ENCODE data around the gene LHX4.

Gene LHX4

DNA sequence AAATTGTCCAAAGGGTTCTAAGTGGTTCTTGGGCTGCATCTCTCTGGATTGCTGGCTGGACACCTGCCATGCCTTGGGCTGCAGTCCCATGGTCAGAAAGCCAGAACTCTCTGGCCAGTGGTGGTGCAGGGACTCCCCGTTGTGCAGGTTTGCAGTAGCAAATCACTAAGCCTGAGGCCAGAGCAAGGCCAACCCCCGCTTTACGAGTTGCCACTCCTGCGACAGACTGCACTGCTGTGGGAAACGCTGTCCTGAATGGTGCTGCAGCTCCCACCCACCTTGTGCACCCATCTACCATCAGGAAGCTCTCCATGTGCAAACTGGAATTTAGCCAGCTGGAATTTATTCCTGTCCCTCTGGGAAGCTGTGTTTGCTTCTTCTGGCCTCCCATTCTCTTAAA, 45.7 kb downstream of the LHX4 start:
- no peak for DNase-seq

DNA sequence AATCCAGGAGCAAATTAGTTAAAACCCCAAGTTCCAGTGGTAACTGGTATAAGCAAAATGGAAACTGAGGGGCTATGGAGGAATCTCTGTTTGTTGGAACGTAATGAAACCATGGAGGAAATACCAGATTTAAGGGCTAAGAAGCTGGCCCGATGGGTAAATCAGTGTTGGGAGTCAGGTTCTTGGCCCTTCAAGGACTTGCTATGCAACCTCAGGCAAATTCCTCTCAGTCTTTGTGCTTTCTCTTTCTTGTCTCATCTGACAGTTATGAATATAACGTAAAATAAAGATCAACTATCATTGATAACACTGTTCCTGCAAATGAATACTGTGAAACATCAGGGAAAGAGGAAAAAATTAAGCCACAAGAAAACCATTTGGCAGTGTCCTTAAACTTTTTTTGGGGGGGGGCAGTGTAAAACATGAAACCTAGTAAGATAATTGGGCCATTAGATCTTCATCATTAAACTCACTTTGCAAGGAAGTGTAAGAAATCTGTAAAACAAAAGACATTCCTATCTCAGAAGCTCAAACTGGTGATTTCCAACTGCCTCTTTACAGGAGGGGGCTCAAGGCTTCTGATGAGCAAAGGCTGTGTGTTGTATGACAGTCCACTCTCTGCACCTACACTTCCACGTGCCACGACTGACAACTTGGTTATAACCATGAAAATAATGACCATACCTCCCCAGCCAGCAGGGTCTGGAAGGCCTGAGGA, 47.6 kb downstream of the LHX4 start:
- no peak for DNase-seq

DNA sequence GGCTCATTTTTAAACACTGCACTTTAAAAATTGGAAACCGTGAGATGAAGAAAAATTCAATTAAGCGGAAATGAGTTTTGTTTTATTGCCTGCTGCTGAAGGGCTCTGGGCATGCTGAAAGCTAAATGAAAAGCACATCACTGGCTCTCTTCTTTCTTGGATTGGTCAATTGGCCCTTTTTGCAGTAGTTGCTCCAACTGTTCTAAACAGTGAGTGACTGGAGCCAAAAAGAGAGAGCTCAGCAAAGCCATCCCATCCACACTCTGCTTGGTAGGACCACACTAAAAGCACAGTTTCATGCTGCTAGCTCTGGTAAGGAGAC, 48.1 kb downstream of the LHX4 start:
- DNase-seq, result no peak

DNA sequence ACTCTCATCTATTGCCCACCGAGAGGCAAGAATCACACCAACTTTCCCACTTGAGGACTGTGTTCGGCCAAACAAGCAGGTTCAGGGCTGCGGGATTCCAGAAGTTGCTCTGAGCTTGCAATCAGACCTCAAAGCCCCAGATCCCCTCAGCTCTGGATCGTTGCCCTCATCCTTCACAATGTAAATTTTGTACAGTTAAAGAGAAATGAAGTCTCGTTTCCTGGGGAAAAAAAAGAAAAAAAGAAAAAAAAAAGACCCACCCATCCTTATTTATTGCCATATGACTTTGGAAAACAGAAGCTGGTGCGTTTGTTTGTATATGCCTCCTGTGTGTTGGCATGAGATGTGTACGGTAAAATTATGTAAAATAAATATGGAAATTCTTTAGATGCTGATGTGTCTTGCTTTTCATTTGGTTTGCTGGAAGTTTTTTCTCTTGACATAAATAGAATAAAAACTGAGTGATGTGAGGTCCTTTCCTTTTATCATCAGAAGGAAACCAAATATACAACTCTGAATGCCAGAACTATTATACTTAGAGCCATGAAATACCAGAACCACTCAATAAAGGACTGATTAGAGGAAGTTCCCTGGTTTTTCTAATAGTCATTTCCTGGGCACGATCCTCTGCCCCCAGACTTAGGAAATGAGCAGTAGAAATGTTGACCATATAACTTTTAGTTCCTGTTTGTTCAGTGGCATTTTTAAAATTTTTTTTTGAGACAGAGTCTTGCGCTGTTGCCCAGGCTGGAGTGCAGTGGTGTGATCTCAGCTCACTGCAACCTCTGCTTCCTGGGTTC, 48.7 kb downstream of the LHX4 start:
- no peak for DNase-seq

DNA sequence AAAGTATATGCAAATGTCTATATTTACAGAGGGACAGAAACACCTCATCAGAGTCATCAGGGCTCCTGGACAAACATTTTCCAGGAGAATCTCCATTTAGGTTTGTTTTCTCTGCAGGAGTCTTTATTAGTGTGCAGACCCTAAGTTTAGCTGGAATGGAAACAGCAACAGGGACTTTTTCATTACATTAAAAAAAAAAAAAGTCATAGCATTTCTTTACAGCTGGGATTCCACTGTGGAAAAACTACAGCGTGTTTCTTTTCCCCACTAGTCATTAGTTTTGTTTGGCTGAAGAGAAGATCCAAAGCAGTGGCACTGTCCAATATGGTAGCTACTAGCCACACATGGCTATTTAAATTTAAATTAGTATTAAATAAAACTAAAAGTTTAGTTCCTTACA, 49.6 kb downstream of the LHX4 start:
- no peak for DNase-seq

DNA sequence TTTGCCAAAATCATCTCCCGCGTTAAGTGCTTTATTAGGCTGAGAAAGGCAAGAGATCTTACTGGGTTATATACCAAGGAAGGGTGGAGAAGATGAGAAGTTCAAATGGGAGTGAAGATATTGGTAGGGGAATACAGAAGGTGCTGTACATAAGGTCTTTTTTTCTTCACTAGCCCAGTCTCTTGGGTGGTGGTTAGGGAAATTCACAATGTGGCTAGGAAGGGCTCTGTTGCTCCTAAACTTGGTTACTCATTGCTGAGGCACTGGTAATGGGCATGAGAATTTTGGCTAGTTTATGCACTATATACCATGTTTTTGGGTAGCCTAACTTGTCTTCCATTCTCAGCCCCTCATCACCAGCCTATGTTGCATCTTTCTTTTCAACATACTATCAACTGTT, 50.6 kb downstream of the LHX4 start:
- no peak for DNase-seq

DNA sequence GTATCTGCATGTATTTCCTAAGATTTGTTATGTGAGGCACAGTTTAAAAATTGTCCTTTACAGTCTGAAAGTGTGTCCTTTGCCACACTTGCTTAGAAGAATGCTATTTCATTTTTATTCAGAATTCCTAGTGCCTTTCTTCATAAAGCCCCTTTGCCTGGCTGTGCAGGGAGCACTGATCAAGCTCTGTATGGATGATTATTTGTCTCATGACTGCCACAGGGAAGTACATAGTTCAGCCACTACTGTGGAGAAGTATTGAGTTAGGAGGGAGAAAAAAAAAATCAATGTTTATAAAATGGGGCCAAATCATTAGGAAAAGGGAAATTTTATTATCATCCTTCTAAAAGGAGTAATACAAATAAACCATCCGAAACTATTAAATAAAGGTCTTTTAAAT, 51.4 kb downstream of the LHX4 start:
- DNase-seq, result no peak

DNA sequence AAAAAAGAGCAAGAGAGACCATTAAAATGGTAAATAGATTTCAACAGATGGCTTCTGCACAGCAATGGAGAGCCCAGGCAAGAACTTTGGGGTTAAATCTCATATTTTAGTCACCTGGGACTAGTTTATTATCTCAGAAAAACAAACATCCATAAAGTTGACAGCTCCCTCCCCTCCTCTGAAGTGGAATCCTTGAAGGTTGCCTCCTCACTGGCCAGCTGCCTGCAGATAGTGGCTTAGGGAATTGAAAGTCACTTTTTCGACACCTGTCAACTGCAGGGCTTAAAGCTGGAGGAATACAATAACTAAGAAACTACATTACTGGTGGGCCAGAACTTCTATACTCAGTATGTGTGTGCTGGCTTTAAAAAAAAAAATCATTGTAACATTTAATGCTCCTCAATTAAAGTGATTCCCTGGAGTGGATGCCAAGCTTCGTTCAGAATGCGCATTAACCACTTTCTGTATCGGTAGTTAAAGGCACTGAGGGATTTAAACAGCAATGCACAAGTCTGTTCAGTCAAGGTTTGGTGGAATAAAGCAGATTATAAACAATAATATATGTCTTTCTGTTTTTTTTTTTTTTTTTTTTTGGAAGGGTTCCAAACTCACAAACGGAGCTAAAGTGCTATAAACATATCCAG, 52.5 kb downstream of the LHX4 start:
- no peak for DNase-seq

DNA sequence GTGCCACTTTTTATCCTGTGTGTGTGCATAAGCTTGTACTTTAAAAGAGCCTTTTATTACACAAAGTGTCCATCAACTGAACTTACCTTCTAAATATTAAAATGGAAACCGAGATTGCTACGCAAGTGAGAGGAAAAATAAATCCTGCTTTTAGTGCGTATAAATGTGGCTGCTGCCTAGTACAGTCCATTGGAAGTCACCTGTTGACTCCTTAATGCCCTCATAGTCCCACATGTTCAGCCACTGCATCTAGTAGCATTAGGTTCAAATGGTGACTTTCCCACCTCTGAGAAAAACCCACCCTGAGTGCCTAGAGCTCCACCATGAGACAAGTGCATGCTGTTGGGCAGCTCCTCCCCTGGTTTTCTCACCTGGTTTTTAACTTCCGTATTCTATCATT, 53.0 kb downstream of the LHX4 start:
- DNase-seq, result no peak

DNA sequence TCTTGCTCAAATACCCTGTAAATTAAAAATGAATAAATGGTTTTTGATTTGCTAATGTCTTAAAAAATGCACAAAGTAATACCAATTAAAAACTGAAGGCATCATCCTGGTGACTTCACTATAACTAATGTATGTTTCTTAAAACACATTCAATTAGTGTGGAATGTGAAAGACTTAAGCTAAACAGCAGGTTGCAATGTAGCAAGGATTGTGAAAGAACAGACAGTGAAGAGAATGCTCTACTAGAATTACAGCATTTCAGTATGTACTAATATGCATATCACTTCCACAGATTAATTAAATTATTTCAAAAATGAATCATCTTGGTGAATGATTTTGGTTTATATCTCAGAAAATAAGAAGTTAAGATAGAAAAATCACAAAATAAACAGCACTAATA, 56.4 kb downstream of the LHX4 start:
- DNase-seq, result no peak

DNA sequence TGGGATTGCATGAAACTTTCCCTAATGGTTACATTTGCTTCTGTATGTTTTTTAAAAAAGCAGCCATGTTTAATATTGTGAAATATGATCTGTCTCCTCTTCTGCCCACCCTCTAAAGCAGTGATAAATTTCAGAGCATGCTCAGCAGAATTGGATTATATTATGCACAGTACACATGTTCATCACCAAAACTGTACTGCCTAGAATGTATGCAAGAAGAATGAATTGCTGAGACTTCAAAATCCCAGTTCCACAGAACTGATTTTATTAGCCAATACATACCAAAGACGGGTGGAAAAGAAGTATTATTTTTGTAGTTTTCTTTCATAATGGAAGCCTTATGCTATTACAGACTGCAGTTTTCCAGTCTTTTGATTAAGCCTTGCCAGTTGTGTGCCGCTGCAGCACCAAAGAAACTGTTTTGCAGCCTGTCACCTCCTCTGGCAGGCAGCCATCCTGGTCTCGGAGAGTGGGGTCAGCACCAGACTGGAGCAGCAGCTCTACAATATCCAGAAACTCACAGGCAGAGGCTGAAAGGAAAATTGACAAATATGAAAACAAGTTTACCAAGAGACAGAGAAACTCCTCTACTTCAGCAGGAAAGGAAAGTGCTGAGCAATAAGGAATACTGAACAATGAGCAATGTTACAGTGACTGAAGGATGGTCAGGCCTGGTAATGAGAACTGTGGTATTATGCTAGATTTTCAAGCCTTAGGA, 58.1 kb downstream of the LHX4 start:
- DNase-seq, result no peak

DNA sequence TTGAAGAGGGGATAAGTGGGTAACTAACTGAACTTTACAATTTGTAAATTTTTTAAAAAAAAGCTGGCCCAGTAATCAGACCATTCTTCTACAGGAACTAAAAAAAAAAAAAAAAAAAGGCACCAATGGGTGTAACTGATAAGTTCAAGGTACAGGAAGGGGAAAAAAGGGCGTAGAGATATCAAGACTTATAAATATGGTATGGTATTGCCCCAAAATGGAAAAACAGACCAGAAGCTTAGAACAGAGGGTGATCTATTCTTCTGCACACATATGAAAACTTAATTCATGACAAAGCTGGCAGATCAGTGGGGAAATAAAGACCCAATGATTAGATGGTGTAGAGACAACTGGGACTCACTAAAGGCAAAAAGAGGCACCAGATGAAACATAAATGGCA, 58.9 kb downstream of the LHX4 start:
- no peak for DNase-seq

DNA sequence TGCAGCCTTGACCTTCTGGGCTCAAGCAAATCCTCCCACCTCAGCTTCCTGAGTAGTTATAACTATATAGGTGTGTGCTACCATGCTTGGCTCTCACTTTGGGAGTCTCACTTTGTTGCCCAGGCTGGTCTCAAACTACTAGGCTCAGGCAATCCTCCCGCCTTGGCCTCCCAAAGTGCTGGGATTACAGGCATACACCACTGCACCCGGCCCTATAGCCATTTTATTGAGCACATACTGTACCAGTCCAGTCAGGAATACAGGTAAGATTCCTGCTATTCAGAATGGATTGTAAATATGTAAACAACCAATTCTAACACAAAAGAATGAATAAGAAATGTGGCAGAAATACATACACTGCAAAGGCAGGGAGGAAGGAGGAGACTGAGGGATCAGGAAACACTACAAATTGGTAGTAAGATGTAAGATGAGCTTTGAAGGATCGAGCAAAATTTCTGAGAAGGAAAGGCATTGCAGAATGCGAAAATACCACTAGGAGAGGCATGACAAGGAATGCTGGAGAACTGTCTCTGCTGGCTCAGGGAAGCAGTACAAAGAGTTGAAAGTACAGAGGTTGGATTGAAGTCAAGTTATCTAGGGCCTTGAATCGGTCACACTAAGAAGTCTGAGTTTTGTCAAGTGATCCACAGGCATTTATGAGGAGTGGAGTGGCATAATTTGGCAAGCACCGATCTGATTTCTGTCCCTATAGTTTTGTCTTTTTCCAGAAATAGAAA, 60.4 kb downstream of the LHX4 start:
- no peak for DNase-seq

DNA sequence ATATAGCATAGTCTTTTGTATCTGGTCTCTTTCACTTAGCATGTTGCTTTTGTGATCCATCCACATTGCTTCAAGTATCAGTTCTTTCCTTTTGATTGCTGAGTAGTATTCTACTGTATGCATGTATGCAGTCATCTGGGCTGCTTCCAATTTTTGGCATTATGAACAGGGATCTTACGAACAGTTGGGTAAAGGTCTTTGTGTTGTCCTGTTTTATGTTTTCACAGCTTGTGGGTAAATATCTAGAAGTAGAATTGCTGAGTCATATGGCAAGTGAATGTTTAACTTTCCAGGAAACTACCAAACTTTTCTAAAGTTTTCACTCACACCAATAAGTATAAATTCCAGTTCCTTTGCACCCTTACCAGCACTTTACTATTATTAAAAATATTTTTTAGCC, 60.9 kb downstream of the LHX4 start:
- no peak for DNase-seq

DNA sequence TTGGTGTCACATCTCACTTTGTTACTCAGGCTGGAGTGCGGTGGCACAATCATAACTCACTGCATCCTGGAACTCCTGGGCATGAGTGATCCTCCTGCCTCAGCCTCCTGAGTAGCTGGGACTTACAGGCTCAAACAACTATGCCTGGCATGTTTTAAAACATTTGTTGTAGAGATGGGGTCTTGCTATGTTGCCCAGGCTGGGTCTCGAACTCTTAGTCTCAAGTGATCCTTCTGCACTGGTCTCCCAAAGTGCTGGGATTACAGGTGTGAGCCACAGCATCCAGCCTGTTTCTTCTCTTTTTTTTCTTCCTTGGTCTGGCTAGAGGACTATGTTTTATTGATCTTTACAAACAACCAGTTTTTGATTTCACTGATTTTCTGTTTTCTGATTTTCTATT, 64.6 kb downstream of the LHX4 start:
- no peak for DNase-seq

DNA sequence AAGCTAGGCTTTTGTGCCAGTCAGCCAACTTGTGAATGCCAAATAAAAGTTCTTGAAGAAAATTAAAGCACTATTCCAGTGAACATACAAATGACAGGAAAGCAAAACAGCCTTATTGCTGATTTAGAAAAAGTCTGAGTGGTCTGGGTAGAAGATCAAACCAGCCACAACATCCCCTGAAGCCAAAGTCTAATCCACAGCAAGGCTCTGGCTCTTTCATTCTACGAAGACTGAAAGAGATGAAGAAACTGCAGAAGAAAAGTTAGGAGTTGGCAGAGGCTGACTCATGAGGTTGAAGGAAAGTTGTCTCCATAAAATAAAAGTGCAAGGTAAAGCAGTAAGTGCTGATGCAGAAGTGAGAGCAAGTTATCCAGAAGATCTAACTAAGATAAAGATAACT, 65.9 kb downstream of the LHX4 start:
- DNase-seq, result no peak

DNA sequence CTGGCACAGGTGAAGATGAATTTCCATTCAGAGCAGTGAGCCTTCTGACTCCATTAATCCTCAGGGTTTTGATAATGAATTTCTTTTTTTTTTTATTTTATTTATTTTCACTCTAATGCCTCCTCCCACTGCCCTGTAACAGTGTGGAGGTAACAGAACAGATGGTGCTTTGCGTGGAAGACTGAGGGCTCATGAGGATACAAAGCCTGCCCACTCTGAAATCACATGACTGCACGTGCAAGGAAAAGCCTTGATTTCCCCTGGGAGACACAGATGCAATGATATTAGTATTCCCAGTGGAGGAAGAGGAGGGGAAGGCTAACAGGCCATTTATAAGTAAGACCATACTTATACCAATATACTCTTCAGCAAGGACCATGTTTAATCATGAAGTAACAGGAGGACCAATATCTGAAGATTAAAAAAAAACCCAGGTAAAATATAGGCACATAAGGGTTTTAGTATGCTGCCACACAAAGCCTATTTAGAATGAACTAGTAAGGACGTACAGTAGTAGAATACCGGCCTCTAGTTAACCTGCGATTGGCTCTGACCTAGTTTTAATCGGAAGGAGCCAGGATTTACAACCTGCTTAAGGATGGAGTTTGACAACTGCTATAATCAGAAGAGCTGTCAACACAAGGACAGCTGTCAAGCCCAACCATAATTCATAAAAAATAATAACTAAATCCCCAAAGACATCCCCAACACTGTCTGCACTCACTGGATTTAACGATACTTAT, 69.6 kb downstream of the LHX4 start:
- DNase-seq, result no peak

DNA sequence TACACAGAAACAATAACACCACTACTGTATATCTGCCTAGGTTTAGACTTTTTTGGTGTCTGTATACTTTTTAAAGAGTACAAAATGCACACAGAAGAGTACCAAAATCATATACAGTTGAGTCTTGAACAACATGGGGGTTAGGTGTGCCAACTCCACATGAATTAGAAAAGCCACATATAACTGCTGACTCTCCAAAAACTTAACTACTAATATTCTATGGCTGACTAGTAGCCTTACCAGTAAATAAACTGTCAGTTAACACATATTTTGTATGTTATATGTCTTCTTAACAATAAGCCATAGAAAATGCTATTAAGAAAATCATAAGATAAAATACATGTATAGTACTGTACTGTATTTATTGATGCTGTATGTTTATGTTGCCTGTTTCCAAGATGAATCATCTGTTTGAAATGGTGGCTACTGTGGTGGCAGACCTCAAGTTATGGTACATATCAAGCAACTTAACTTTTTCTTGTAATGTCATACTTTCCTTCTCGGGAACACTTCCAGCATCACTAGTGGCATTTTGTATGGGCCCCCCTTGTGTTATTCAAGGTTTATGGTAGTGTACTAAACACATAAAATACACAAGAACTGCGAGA, 71.2 kb downstream of the LHX4 start:
- DNase-seq, result no peak

DNA sequence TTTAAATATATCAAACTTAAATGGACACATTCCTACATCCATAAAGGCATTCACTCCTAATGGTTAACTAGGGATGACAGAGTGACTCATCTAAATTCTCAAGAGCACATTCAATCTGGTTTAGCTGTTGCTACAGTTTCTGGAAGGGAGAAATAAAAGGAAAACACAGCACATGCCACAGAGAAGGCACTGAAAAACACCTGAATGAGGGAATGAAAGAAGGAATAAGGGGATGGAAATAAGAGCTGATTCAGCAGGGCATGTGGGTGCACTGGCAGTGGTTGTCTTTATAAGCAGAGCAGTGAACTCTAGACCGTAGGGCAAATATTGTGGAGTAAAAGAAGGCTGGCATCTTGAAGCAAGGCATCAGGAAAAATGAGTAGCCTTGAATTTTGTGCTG, 79.3 kb downstream of the LHX4 start:
- DNase-seq, result no peak

DNA sequence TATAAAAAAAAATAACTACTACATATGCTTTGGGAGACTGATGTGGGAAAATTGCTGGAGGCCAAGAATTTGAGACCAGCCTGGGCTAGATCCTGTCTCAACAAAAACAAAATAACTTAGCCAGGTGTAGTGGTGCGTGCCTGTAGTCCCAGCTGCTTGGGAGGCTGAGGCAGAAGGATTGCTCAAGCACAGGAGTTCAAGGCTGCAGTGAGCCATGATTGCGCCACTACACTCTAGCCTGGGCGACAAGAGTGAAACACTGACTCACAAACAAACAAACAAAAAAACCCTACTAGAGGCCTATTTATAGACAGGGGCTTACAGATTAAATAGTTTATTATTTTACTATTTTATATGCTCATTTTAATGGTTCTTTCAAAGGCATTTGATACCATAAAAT, 80.0 kb downstream of the LHX4 start:
- DNase-seq, result no peak

DNA sequence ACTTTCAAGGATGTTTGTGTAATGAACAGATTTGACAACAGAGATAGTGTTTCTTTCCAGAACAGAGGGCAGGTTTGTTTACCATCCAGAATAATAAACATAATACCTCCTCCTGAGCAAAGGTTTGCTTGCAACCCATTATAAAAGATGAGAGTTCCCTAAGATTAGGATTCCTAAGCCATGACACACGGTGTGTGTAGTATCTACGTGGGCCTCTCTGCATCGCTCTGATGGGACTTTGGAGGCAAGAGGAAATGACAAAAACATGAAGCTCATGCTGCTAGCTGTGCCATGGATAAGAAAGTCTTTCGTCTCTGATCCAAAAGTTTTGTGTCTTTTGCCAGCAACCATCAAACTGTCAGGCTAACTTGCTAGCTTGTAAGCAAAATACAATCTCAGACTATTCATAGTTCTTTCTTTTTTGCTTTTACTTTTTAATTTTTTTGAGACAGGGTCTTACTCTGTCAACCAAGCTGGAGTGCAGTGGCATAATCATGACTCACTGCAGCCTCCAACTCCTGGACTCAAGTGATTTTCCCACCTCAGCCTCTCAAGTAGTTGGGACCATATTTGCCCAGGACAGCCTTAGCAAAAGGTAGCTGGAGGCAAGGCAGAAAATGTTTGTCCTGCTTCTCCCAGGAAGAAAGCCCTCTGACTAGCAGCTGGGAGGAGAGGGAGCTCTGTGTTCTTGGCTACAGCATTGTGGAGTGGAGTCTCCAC, 81.1 kb downstream of the LHX4 start:
- DNase-seq, result no peak
